Measurements from ENCODE around the gene DPCD.

The DPCD gene

GRCh38 chr10:101567165-101568006 is 20.7 kb upstream of the DPCD start:
- no peak for DNase-seq (ENCODE audit: low read depth in 2 of 2)

- DNase-seq (ENCODE audit: low read depth in 2 of 2) = no peak
Observed at GRCh38 chr10:101568054-101568745, 19.9 kb upstream of the DPCD start.

GRCh38 chr10:101569323-101569621 is 18.8 kb upstream of the DPCD start:
- no peak for DNase-seq (ENCODE audit: low read depth in 2 of 2)

GRCh38 chr10:101569622-101570427 is 18.3 kb upstream of the DPCD start:
- peak; percentile 39 to 61 for DNase-seq (ENCODE audit: low read depth in 2 of 2)

DNA sequence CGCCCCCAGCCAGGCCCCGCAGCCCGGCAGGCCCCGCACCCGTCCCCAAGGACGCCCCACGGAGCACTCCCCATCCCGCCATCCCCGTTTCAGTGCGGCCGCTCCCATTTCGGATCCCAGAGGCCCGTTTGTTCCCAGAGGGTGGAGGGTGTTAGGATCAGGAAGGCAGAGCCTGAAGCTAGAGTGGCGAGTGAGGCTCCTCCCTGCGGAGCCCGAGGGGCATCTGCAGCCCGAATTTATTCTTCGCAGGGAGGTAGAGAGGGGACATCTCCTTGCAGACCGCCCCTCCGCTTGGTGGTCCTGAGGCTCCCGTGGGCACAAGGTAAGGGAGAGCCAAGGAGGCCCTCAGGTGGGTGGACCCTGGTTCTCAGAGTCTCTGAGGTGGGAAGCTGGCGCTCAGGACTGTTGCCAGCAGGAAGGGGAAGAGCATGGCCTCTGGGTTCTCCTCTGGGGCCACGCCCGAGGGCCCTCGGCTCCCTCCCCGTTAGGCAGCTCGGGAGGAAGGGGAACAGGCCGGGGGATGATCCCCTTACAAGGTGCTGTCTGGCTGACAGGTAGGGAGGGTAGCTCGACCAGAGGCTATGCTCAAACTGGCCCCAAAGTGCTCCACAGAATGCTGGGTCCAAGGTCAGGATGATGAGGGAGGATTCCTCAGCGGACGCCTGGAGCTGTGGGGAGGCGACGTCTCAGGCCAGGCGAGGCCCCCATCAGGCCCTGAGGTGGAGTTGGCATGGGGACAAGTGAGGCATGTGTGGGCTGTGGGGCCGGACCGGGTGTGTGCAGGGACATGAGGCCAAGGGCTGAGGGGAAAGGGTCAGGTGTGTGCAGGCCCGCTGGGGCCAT is 17.5 kb upstream of the DPCD start:
- no peak for DNase-seq (ENCODE audit: low read depth in 2 of 2)

GRCh38 chr10:101571271-101571925 is 16.7 kb upstream of the DPCD start:
- DNase-seq (ENCODE audit: low read depth in 2 of 2) = no peak

GRCh38 chr10:101572126-101572525 is 16.0 kb upstream of the DPCD start:
- DNase-seq (ENCODE audit: low read depth in 2 of 2) = no peak

DNA sequence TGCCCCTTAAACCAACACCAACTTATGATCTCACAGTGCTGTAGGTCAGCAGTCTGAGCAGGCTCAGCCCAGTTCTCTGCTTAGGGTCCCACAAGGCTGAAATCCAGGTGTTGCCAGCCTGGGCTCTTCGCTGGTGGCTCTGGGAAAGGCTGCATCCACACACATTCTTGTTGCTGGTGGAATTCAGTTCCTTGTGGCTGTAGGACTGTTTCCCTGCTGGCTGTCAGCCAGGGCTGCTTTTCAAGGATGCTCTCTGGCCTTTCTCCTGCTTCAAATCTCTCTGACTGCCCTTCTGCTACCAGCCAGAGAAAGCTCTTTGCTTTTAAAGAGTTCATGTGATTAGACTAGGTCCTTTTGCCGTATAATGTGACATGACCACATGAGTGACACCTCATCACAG is 15.3 kb upstream of the DPCD start:
- no peak for DNase-seq (ENCODE audit: low read depth in 2 of 2)

GRCh38 chr10:101573885-101574753 is 14.0 kb upstream of the DPCD start:
- no peak for DNase-seq (ENCODE audit: low read depth in 2 of 2)

DNA sequence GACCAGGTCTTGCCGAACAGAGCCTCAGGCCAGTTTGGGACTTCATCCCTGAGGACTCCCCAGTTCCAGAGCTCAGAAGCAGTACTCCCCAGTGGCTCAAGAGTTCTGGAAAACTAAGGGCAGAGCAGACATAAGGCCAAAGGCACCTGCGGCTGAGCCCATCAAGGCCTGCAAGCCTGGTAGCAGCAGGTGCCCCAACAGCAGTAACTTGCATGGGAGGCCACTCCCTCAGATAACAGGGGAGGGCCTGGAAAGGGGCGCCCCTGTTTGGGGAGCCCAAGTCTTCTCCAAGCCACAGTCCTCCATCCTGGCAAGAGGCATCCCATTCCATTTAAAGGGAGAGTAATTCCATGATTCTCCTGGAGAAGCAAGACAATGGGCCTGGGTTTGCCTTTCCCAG is 13.0 kb upstream of the DPCD start:
- DNase-seq (ENCODE audit: low read depth in 2 of 2) = no peak

- no peak for DNase-seq (ENCODE audit: low read depth in 2 of 2)
Observed at GRCh38 chr10:101575580-101576210, 12.4 kb upstream of the DPCD start.

- no peak for DNase-seq (ENCODE audit: low read depth in 2 of 2)
Observed at GRCh38 chr10:101576211-101576863, 11.8 kb upstream of the DPCD start.

GRCh38 chr10:101577121-101577871 is 10.8 kb upstream of the DPCD start:
- DNase-seq (ENCODE audit: low read depth in 2 of 2) = no peak

DNA sequence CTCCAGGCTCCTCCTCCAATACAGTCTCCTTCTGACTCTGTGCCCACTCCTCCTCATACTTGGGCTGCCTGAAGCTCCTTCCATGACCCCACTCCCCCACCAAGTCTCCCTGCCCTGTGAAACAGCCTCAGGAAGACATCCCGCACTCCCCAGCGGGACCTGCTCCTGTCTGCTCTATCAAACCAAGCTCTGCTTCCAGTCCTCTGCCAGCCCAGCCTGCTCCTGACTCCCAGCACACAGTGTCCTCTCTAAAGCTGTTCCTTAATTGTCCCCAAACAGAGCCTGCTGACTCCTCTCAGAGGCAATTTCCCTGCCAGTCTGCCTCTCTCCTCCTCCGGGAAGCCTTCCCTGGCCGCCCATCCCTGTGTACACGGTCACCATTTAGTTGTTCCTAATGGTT is 9.9 kb upstream of the DPCD start:
- DNase-seq (ENCODE audit: low read depth in 2 of 2) = no peak

GRCh38 chr10:101578803-101579515 is 9.2 kb upstream of the DPCD start:
- no peak for DNase-seq (ENCODE audit: low read depth in 2 of 2)

DNA sequence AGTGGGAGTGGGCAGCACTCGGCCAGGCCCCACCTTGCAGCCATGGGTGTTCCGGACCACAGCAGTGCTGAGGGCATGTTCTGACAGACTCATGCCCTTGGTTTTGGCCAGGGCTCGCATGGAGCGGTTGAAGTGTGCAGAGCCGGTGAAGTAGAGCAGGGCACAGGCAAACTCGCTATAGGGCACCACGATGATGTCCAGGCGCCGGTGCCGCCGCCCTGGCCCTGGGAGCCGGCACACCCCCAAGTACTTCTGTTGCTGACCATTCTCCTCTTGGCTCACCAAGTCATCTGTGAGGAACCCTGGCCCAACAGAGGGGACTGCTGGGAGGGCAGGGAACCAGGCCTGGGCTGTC is 8.6 kb upstream of the DPCD start:
- no peak for DNase-seq (ENCODE audit: low read depth in 2 of 2)

- DNase-seq (ENCODE audit: low read depth in 2 of 2) = no peak
Observed at GRCh38 chr10:101580486-101581399, 7.4 kb upstream of the DPCD start.
